WI38 (cell line): ENCODE results near the gene LRP1B.

Experiments used
- H3K4me3 ChIP-seq: 2 replicates; pipeline ENCODE4 v1.5.1; 2011; ENCODE audit warnings: low read depth, mild to moderate bottlenecking, control low read depth, low read length
- TF ChIP-seq, protein P1 (sequence below): IDR thresholded peaks from 2 replicates; pipeline ENCODE4 v1.5.1; 2012; ENCODE audit warnings: low read depth, mild to moderate bottlenecking, control low read depth, low read length

Gene LRP1B

DNA sequence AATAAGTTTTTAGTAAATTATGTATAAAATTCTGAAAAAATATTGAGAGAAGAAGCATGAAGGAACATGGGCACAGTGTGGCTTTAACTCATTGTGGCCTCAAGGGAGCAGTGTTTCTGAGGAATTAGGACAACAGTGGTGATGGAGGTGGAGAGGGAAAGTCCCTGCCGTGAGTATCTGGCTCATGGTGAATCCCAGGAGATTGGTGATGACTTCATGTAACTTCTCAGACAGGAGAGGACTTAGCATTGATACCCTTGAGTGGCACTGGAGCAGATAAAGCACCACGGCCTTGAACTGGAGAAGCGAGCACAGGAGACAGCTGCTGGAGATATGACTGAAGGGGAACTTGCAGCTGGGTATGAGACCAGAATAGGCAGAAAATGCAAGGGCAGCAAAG, 35.0 kb upstream of the LRP1B start:
- no peak overlapping the region for H3K4me3 ChIP-seq
- TF ChIP-seq, protein P1, sequence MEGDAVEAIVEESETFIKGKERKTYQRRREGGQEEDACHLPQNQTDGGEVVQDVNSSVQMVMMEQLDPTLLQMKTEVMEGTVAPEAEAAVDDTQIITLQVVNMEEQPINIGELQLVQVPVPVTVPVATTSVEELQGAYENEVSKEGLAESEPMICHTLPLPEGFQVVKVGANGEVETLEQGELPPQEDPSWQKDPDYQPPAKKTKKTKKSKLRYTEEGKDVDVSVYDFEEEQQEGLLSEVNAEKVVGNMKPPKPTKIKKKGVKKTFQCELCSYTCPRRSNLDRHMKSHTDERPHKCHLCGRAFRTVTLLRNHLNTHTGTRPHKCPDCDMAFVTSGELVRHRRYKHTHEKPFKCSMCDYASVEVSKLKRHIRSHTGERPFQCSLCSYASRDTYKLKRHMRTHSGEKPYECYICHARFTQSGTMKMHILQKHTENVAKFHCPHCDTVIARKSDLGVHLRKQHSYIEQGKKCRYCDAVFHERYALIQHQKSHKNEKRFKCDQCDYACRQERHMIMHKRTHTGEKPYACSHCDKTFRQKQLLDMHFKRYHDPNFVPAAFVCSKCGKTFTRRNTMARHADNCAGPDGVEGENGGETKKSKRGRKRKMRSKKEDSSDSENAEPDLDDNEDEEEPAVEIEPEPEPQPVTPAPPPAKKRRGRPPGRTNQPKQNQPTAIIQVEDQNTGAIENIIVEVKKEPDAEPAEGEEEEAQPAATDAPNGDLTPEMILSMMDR: peak; percentile 66

DNA sequence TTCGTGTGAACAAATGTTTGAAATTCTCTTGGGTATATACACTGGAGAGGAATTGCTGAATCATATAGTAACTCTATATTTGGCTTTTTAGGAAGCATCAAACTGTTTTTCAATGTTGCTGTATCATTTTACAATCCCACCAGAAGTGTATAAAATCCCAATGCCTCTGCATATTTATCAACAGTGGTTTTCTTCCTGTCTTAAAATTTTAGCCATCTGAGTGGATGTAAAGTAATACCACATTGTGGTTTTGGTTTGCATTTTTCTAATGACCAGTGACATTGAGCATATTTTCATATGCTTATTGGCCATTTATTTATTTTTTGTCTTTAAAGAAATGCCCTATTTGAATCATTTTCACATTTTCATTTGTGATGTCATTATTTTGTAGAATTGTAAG, 22.8 kb upstream of the LRP1B start:
- H3K4me3 ChIP-seq: no peak overlapping the region
- TF ChIP-seq, protein P1: no peak

DNA sequence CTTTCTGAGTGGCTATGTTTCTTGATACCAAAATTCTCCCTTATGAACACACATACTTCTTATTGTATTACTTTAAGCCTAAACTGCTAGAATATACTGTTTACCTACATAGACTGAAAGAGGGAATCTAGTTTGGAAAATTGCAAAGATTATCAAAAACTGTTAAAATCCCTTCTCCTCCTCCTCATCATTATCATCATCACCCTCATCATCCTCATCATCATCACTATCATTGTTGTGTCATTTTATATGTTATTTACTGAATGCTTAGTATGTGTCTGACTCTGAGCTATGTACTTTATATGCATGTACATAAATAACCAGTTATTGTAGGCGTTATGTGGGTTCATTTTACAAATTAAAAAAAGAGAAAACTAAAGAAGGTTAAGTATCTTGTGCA, 19.6 kb upstream of the LRP1B start:
- no peak overlapping the region for H3K4me3 ChIP-seq
- TF ChIP-seq, protein P1: no peak

DNA sequence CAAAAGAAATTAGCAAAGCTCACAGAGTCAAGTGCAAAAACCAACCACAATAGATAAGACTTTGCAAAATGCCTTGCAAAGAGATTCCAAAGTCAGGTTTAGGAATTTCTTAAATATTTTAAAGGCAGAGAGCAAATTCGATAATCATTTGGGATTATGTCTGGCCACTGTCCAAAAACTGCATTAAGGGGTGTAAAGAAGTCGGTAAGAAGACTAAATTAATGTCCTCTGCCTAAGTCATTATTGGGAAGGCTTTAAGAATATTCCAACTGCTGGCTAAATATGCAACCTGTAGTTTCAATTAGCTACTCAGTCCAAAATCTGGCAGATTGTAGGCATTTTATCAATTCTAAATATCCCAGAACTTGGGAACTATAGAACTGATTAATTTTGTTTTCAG, 13.7 kb upstream of the LRP1B start:
- TF ChIP-seq, protein P1: no peak
- H3K4me3 ChIP-seq: no peak overlapping the region

DNA sequence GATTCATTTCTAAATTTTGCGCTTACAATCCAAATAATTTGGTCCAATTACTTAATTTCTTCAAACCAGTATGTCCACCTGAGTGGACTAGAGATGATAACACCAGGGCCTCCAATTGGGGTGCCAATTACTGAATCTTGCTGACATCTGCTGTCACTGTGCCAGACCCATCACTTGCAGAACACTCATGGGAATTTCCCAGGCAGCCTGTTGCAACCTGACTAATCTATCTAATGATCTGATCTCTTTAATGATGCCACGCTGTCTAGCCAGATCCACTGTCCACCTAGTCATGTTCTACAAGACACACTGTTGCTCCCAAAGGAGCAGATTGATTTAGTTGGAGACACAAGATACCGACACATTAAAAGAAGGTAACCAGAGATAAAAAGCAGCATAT, 11.8 kb upstream of the LRP1B start:
- H3K4me3 ChIP-seq: no peak overlapping the region
- TF ChIP-seq, protein P1: no peak

DNA sequence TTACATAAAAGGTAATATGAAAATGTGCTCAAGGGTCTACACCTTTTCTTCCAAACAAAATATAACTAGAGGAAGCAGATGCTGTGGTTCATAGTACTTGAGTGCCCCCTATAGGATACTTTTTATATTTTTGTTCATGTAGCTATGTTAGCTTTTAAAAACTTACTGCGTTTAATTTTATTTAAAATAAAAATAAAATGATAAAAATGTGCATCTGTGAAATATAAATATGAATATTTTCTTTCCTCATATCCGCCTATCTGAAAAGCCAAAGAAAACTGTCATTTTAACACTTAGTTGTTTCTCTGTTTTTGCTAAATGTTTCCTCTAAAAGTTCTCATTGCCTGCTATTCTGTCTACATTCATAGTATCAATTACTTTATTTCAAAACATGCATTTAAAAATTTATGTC, 9.6 kb upstream of the LRP1B start:
- no peak overlapping the region for H3K4me3 ChIP-seq
- TF ChIP-seq, protein P1: peak; percentile 23; the same call in 1 of the 2 replicates

DNA sequence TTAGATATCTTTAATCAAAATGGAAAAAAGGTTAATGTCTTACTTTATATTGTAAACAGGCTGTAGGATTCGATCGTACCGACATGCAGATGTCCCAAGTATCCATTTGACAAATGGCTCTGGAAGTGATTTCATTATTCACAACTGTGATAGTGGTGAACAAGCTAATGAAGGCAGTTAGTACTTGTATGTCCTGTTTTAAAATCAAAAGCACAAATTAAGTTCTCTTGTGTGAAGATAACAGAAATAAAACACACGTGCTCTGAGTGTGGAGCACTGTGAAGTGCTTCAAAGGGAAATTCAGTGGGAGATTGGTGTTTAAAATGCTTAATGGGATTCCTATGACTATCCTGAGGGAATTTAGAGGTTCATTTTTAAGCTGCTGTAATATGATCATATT, 8.6 kb upstream of the LRP1B start:
- H3K4me3 ChIP-seq: no peak overlapping the region
- TF ChIP-seq, protein P1: no peak
